HepG2 (cell line): ENCODE results near the gene KIAA0408.
"Not testable (repeated sequence)": the region's sequence is repeated elsewhere in the genome, so short reads cannot be mapped to it uniquely, and the experiment has no call there.

Experiments used
- ELF4 ChIP-seq: sonication (generic); formaldehyde crosslinking; IDR thresholded peaks from 2 replicates; pipeline ENCODE4 v1.5.0; 2020; ENCODE audit warnings: missing genetic modification reagents, mild to moderate bottlenecking, moderate library complexity, borderline replicate concordance
- ISL2 ChIP-seq: sonication (generic); formaldehyde crosslinking; IDR thresholded peaks from 2 replicates; pipeline ENCODE4 v1.5.0; 2020; ENCODE audit warnings: missing genetic modification reagents
- KIAA2018 ChIP-seq: sonication (generic); formaldehyde crosslinking; IDR thresholded peaks from 2 replicates; pipeline ENCODE4 v1.5.0; 2020; ENCODE audit warnings: mild to moderate bottlenecking, missing genetic modification reagents, borderline replicate concordance
- NR3C1 ChIP-seq: sonication (generic); formaldehyde crosslinking; IDR thresholded peaks from 2 replicates; pipeline ENCODE4 v1.4.0; 2020; ENCODE audit warnings: missing genetic modification reagents
- SIN3A ChIP-seq: IDR thresholded peaks from 2 replicates; pipeline ENCODE4 v1.6.1; 2011; ENCODE audit warnings: low read depth, mild to moderate bottlenecking, control low read depth, low read length, borderline replicate concordance
- ZBTB2 ChIP-seq: sonication (generic); formaldehyde crosslinking; IDR thresholded peaks from 2 replicates; pipeline ENCODE4 v1.8.0; 2022; ENCODE audit warnings: low read depth, missing genetic modification reagents
- ZNF101 ChIP-seq: sonication (generic); formaldehyde crosslinking; IDR thresholded peaks from 2 replicates; pipeline ENCODE4 v1.4.0; 2020; ENCODE audit warnings: mild to moderate bottlenecking, low read depth, missing genetic modification reagents, borderline replicate concordance
- ZNF317 ChIP-seq: sonication (generic); formaldehyde crosslinking; IDR thresholded peaks from 2 replicates; pipeline ENCODE4 v1.5.0; 2020; ENCODE audit warnings: mild to moderate bottlenecking, missing genetic modification reagents
- ZNF629 ChIP-seq: sonication (generic); formaldehyde crosslinking; conservative IDR thresholded peaks from 2 replicates; pipeline ENCODE4 v1.5.0; 2020; ENCODE audit warnings: missing genetic modification reagents
- TF ChIP-seq, protein P1 (sequence below): sonication (generic); formaldehyde crosslinking; IDR thresholded peaks from 2 replicates; pipeline ENCODE4 v1.4.0; 2020; ENCODE audit warnings: missing genetic modification reagents
- TF ChIP-seq, protein P2 (sequence below): sonication (generic); formaldehyde crosslinking; IDR thresholded peaks from 2 replicates; pipeline ENCODE4 v1.4.0; 2020; ENCODE audit warnings: missing genetic modification reagents

DNA sequence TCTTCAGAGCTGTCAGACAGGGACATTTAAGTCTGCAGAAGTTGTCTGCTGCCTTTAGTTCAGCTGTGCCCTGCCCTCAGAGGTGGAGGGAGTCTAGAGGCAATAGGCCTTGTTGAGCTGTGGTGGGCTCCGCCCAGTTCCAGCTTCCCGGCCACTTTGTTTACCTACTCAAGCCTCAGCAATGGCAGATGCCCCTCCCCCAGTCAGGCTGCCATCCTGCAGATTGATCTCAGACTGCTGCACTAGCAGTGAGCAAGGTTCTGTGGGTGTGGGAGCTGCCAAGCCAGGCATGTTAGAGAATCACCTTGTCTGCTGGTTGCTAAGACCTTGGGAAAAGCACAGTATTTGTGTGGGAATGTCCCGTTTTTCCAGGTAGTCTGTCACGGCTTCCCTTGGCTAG, 46.1 kb downstream of the KIAA0408 start:
- not testable (repeated sequence) for TF ChIP-seq ISL2 (CRISPR knock-in tag); ZBTB2 (CRISPR knock-in tag); SIN3A; NR3C1; ZNF101 (CRISPR knock-in tag); KIAA2018; ELF4 (CRISPR knock-in tag); ZNF629
- TF ChIP-seq, protein P1, sequence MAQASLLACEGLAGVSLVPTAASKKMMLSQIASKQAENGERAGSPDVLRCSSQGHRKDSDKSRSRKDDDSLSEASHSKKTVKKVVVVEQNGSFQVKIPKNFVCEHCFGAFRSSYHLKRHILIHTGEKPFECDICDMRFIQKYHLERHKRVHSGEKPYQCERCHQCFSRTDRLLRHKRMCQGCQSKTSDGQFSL (CRISPR knock-in tag) = not testable (repeated sequence)
- TF ChIP-seq, protein P2, sequence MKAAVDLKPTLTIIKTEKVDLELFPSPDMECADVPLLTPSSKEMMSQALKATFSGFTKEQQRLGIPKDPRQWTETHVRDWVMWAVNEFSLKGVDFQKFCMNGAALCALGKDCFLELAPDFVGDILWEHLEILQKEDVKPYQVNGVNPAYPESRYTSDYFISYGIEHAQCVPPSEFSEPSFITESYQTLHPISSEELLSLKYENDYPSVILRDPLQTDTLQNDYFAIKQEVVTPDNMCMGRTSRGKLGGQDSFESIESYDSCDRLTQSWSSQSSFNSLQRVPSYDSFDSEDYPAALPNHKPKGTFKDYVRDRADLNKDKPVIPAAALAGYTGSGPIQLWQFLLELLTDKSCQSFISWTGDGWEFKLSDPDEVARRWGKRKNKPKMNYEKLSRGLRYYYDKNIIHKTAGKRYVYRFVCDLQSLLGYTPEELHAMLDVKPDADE (CRISPR knock-in tag) = not testable (repeated sequence)
- peak; percentile 33; the same call in 1 of the 2 replicates for TF ChIP-seq ZNF317
